KG1 (cell line): ENCODE data around the gene CYYR1.

Experiments
- DNase-seq: peaks from one replicate; lab custom pipeline; 2025; lab: John Stamatoyannopoulos, UW

CYYR1 gene

DNA sequence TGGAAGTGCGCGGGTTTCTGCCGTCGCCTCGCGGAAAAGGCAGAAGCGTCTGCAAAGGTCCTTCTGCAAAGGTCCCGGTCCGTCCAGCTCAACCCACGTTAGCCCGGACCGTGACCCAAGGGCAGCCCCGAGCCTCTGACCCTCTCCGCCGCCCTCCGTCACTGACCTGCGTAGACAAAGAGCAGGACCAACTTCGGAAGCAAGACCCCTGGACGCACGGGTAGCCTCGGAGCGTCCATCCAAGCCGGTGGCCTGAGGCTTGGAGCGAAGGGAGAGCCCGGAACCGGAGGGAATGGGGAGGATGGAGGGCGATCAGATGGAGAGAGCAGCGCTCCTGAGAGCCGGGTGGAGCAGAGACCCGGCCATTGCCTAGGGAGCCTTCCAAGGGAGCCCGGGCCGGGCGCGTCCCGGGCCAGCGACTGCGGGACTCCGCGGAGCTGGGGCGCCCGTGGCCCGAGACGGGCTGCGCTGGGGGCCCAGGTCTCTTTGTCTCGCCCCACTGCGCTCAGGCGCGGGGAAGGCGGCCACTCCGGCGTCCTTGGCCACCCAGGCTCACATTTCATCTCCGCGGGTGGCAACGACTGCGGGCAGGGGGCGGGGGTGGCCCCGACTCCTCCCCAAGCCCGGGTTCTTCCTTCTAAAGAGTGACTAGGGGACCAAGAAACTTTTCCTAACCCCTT, at the start of gene CYYR1:
Gene CYYR1, minus strand, starts transcription at position 585 of the 680 bp plus-strand sequence. Its CDS starts 346 bp downstream, at position 239.
- no peak for DNase-seq

GRCh38 chr21:26617176-26617575, 44.1 kb upstream of the CYYR1 start:
- no peak for DNase-seq

GRCh38 chr21:26614251-26614650, 41.2 kb upstream of the CYYR1 start:
- DNase-seq = no peak

GRCh38 chr21:26599261-26599660, 26.2 kb upstream of the CYYR1 start:
- DNase-seq = no peak

DNA sequence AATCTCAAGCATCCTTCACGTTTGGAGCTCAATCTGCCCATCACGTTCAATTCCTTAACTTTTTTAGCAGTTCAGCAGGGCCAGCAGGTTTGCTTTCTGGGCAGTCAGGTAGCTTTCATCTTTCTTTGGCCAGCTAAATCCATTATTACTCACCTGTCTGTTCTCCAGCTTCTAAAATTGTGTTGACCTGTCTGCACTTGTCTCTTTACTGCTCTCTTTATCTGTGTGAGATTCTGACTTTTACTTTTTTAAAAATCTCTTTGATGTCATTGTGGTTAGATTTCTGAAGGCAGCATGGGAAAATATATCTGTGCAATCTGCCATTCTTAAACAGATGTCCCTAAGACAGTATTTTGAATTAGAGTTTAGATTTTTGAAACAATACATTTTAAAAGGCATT, 24.9 kb upstream of the CYYR1 start:
- no peak for DNase-seq

- no peak for DNase-seq
Measured at GRCh38 chr21:26597031-26597430, 23.9 kb upstream of the CYYR1 start.

GRCh38 chr21:26595971-26596370, 22.9 kb upstream of the CYYR1 start:
- DNase-seq = no peak

DNA sequence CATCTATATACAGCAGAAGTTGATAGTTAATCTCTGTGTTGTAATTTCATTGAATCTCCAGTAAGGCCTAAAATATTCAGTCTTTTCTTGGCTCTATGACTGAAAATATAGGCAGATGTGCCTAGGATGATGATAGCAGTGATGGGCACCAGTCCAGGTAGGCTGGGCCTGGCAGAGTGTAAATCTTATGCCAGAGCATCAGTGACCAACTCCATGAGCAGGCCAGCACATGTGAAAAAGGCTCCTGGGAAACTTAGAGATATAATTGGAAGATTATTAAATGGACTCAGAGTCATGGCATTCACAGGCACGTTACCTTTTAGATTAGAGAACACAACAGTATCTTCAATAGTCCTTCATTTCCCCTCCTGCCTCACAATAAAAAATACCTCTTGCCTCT, 20.7 kb upstream of the CYYR1 start:
- DNase-seq = no peak

- no peak for DNase-seq
Measured at GRCh38 chr21:26591543-26591942, 18.5 kb upstream of the CYYR1 start.

DNA sequence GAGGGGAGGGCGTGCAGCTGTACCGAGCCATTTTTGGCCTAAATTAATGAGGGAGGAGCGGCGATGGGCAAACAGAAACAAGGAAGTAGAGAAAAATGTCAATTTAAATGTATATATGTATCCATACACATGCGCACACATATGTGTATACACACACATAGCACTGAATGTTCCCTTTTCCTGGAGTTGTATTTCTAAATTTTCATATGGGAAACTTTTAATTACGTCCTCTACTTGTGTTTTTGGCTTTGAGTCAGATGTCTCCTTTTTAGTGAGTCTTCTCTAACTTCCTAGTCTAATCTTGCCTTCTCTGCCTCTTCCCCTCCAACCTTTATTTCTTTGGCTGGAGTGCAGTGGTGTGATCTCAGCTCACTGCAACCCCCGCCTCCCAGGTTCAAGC, 15.4 kb upstream of the CYYR1 start:
- DNase-seq = no peak

DNA sequence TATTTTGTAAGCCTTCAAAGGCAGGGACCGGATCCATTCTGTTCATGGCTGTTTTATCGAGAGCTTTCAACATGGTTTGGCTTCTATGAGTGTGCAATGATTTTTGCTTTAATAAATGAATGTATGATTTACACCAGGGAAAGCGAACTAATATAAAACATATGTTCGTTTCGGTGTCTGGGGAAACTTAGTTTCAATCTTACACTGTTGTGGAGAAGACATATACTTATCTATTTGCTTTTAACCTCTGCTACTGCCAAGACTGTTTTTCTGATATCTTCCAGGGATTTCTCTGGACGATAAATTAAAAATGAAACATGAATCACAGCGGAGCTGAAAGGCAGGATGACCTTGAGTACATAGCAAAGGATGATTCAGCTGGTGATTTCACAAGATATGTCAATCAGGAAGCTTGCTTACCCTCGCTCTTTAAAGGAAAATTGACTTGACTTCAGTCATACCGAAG, 14.7 kb upstream of the CYYR1 start:
- DNase-seq = no peak

GRCh38 chr21:26583769-26584168, 10.7 kb upstream of the CYYR1 start:
- no peak for DNase-seq

DNA sequence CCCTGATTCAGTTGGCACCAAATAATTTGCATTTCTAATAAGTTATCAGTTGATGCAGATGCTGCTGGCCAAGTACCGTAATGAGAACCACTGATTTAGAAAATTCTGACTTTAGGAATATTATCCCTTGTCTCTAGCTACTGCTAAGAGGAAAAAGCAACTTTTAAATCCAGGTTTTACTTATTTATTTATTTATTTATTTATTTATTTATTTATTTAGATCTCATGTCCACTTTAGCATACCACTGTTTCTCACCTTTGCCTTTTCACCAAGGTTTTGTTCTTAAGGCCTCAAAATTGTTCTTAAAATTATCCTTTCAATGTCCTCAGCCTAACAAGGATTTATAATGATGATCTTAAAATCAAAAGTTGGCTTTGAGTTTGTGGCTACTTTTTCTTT, 8.7 kb upstream of the CYYR1 start:
- no peak for DNase-seq

- DNase-seq = no peak
Measured at GRCh38 chr21:26572076-26572701, 897 bp downstream of the CYYR1 start.

DNA sequence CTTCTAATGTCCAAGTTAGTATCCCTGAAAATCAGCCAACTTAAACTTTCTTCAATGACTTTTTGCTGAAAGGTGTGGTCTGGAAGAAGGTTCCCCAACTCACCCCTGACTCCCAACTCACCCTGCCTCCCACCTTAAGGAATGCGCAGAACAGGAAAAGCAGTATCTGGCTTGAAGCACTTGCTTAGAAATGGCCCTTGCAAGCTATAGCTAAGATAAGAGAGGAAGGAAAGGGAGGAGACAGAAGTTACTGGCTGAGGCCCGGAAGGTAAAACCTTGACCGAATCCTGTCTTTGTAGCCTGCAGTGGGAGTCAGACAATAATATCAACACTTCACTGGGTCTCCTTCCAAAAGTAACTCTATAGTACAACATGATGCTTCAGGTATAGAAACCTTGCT, 2.9 kb downstream of the CYYR1 start:
- DNase-seq = no peak

- no peak for DNase-seq
Measured at GRCh38 chr21:26565546-26565945, 7.5 kb downstream of the CYYR1 start.

DNA sequence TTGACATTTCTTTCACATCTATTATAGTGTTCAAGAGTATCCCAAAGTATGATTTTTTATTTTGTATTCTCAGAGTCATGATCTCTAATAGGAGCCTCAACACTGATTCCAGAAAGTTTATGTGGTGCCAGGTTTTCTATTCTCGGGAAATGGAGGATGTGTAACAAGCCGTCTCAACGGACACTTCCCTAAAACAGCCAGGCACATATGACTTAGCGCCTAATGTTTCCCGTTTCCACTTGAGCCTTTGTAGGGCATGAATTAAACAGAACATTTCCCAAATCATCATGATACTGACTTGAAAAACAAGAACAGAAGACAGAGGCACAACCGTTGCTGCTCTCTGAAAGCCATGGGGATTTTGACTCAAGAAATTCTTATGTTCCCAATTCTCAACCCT, 8.0 kb downstream of the CYYR1 start:
- DNase-seq = no peak

- no peak for DNase-seq
Measured at GRCh38 chr21:26563856-26564503, 9.1 kb downstream of the CYYR1 start.

DNA sequence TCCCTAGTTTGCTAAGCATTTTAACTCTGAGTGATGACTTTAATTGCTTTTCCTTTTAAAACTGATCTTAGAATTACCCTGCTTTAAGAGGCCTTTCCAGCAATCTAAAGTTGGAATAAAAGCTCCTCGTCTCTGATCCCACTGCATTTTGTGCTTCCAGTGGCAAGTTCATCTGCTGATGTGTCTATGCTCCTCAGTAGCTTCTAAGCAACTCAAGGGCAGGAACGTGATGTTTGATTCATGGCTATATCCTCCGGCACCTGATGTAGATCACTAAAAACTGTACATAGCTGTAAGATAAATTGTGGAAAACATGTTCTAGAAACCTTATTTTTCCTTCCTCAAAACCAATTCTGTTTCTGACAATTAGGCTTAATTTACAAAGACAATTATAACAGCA, 12.5 kb downstream of the CYYR1 start:
- no peak for DNase-seq

DNA sequence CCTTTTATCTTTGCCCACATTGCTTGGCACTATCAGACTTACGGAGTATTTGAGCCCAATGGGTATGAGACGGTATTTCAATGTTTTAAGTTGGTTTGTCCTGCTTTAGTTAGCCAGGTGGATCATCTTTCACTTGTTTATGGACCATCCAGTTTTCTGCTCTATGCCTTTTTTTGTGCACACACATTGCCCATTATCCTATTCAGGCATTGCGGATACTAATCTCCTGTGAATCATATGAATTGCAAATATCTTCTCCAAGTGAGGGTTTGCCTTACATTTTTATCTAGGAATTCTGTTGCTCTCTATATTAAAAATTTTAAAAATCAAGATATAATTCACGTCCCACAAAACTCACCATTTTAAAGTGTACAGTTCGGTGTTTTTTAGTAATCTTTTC, 14.0 kb downstream of the CYYR1 start:
- no peak for DNase-seq

DNA sequence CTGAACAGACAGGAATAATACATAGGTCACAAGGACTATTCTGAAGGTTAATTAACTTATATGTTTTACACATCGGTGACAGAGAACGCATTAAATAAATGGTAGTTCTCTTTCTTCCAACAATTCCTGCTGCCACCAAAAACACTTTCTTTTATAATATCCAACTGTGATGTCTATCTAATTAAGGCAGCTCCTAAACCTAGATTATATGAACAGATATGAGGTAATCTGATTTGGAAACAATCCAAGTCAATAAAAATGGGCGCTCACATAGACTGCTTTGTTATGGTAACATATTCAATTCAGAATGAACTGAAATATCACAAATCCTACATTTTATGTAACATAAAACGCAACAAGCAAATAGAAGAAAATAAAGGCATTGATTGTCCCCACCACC, 16.0 kb downstream of the CYYR1 start:
- DNase-seq = no peak

GRCh38 chr21:26555540-26556146, 17.4 kb downstream of the CYYR1 start:
- DNase-seq = no peak

DNA sequence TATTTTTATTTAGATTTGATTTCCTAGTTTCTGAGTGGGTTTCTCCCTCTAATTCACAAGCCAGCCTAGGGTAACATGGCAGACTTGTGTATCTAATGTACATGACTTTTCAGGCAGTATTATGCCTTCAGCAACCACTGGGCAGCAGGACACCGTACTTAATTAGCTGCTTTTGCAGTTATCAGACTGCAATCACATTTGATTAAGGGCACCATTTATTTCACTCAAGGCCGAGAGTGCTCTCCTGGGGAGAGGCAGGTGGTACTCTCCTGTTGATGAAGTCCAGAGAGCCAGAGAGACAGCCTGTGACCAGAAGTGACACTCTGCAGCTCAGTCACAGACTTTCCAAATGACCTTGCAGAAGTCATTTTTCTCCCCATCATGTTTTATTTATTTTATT, 18.7 kb downstream of the CYYR1 start:
- no peak for DNase-seq
